CD8-positive, alpha-beta memory T cell (primary cell): ENCODE results near the gene PCDHB3. TPM values are rescaled to one million over a fixed set of nuclear protein-coding genes. Genes with fewer than 3 reads are reported as not detected.
A peak's percentile ranks its signal among the peaks of the same experiment; 100 is the strongest.
"Not testable (repeated sequence)": the region's sequence is repeated elsewhere in the genome, so short reads cannot be mapped to it uniquely, and the experiment has no call there.

Experiments
- CTCF ChIA-PET: fragments of 350-600 bp; sonication (Branson Sonifier 250); formaldehyde crosslinking; loops from one replicate; lab custom pipeline; 2021; ENCODE audit warnings: antibody characterized with exemption; lab: Charles Lee
- POLR2A ChIA-PET: fragments of 350-600 bp; sonication (Branson Sonifier 250); formaldehyde crosslinking; loops from one replicate; lab custom pipeline; 2021; ENCODE audit warnings: antibody characterized with exemption; lab: Charles Lee
- DNase-seq, 5 donors: peaks; one replicate each; pipeline versions ENCODE4 v3.0.0 to v3.0.0-alpha.2; 2020 to 2022; ENCODE audit warnings: mixed read lengths in 1 of 5
- H3K27ac ChIP-seq: one replicate; pipeline ENCODE4 v1.7.0; 2013; ENCODE audit warnings: low read depth, mild to moderate bottlenecking, low read length, moderate library complexity
- H3K27me3 ChIP-seq: 2 replicates; pipeline ENCODE4 v1.7.0; 2013; ENCODE audit warnings: low read length, mild to moderate bottlenecking; ENCODE audit not compliant: insufficient read depth, poor library complexity, severe bottlenecking
- H3K36me3 ChIP-seq: 2 replicates; pipeline ENCODE4 v1.7.0; 2013; ENCODE audit warnings: mild to moderate bottlenecking, low read length, moderate library complexity; ENCODE audit not compliant: insufficient read depth
- H3K4me1 ChIP-seq: 2 replicates; pipeline ENCODE4 v1.7.0; 2013; ENCODE audit warnings: mild to moderate bottlenecking, low read length, moderate library complexity; ENCODE audit not compliant: insufficient read depth
- H3K4me3 ChIP-seq: 2 replicates; pipeline ENCODE4 v1.7.0; 2013; ENCODE audit warnings: mild to moderate bottlenecking, low read length
- H3K9me3 ChIP-seq: 2 replicates; pipeline ENCODE4 v1.7.0; 2013; ENCODE audit warnings: mild to moderate bottlenecking, low read length
- H3K27ac Mint-ChIP-seq, 8 donors: one replicate each; pipeline ENCODE4 v1.8.0; 2020 to 2021; ENCODE audit warnings: mixed read lengths in 8 of 8, mild to moderate bottlenecking in 6 of 8, inconsistent platforms in 3 of 8, moderate library complexity in 3 of 8
- H3K27me3 Mint-ChIP-seq, 2 donors: one replicate each; pipeline ENCODE4 v1.8.0; 2020 to 2021; ENCODE audit warnings: mixed read lengths in 2 of 2, mild to moderate bottlenecking in 1 of 2, moderate library complexity in 1 of 2
- H3K36me3 Mint-ChIP-seq, 3 donors: one replicate each; pipeline ENCODE4 v1.8.0; 2020 to 2021; ENCODE audit warnings: mixed read lengths in 3 of 3, inconsistent platforms in 1 of 3, mild to moderate bottlenecking in 1 of 3
- H3K4me1 Mint-ChIP-seq, 3 donors: one replicate each; pipeline ENCODE4 v1.8.0; 2020 to 2021; ENCODE audit warnings: mixed read lengths in 3 of 3, inconsistent platforms in 1 of 3, mild to moderate bottlenecking in 1 of 3
- H3K4me3 Mint-ChIP-seq, 7 donors: one replicate each; pipeline ENCODE4 v1.8.0; 2020 to 2021; ENCODE audit warnings: mixed read lengths in 7 of 7, mild to moderate bottlenecking in 6 of 7, moderate library complexity in 4 of 7, inconsistent platforms in 2 of 7
- H3K9me3 Mint-ChIP-seq, 5 donors: one replicate each; pipeline ENCODE4 v1.8.0; 2020 to 2022; ENCODE audit warnings: mixed read lengths in 5 of 5, mild to moderate bottlenecking in 3 of 5, moderate library complexity in 2 of 5, inconsistent platforms in 1 of 5
- polyA plus RNA-seq: library from polyadenylated mRNA; unstranded; fragments of 300-500 nt; fragmentation: Illumina TruSeq; gene quantifications from one replicate; pipeline ENCODE4 v1.2.3, GENCODE V29; 2021
- total RNA-seq, 2 experiments: library from RNA; stranded (reverse); gene quantifications; one replicate each; pipeline ENCODE4 v1.2.3, GENCODE V29; 2021

Gene PCDHB3
- total and polyA plus RNA-seq, 3 experiments from 2014 or later = not detected

DNA sequence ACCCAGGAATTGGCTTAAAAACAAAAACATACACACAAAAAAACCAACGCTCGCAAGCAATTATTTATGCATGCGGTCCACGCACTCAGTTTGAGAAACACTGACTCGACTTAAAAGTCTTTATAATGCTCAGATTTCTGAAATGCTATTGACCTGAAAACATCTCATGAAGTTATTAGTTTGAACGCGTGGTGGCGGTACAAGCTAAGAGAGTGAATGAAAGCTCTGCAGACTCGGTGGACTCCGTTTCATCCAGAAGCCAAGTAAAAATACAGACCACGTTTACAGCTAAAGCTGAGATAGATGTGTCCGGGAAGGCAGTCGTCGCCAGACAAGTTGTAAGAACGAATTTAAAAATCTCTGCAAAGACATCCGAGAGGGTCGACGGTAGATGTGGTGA, 49.5 kb downstream of the PCDHB3 start, which contains the start of gene PCDHB6:
Gene PCDHB6, plus strand, starts transcription at position 246 of the 400 bp plus-strand sequence. CDS start 201 bp downstream, outside the sequence.
- no peak for DNase-seq
- Histone ChIP-seq H3K27me3 (no peaks in the 10 kb centered on the region), H3K36me3 (no peaks in the 10 kb centered on the region), H3K9me3 (no peaks in the 10 kb centered on the region), H3K27ac (no peak within 1 kb of the TSS), H3K4me3 (no peak within 1 kb of the TSS), H3K4me1 (no peaks in the 10 kb centered on the region)
- Mint-ChIP-seq H3K27me3 (peaks cover 8 to 42% of the 10 kb centered on the region in 2 donors), H3K36me3 (peaks cover 0 to 4% (median 0%) of the 10 kb centered on the region in 3 donors), H3K4me1 (peaks cover 0 to 6% (median 5%) of the 10 kb centered on the region in 3 donors), H3K9me3 (peaks cover 4 to 22% (median 21%) of the 10 kb centered on the region in 5 donors), H3K4me3 (peak within 1 kb of the TSS in 4 of 7 donors; percentile 8 to 79 (median 26)), H3K27ac (no peak within 1 kb of the TSS)
- ChIA-PET CTCF (no interaction called here), POLR2A (no interaction called here)

- no peak for DNase-seq
- Mint-ChIP-seq H3K36me3 (peaks cover 0 to 4% (median 0%) of the 10 kb centered on the region in 3 donors), H3K4me1 (peaks cover 0 to 6% (median 5%) of the 10 kb centered on the region in 3 donors), H3K9me3 (peaks cover 8 to 22% (median 21%) of the 10 kb centered on the region in 5 donors), H3K4me3 (no peak overlapping the region), H3K27me3 (peaks cover 8 to 45% of the 10 kb centered on the region in 2 donors), H3K27ac (no peak overlapping the region)
- no peak overlapping the region for H3K4me3 ChIP-seq
- H3K4me1 ChIP-seq = no peaks in the 10 kb centered on the region
- POLR2A ChIA-PET = no interaction called here
- H3K27ac ChIP-seq = no peak overlapping the region
- CTCF ChIA-PET = no interaction called here
- no peaks in the 10 kb centered on the region for H3K27me3 ChIP-seq
- H3K9me3 ChIP-seq = no peaks in the 10 kb centered on the region
- no peaks in the 10 kb centered on the region for H3K36me3 ChIP-seq
Measured at GRCh38 chr5:141150224-141150992, 50.1 kb downstream of the PCDHB3 start.

DNA sequence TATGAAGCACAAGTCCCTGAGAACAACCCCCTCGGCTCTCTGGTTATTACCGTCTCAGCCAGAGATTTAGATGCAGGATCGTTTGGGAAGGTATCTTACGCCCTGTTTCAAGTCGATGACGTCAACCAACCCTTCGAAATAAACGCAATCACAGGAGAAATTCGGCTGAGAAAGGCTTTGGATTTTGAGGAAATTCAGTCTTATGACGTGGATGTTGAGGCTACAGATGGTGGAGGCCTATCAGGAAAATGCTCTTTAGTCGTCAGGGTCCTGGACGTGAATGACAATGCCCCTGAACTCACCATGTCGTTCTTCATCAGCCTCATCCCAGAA, 50.7 kb downstream of the PCDHB3 start:
- H3K27me3 ChIP-seq = no peaks in the 10 kb centered on the region
- Mint-ChIP-seq H3K4me3 (no peak overlapping the region), H3K36me3 (peaks cover 0 to 4% (median 0%) of the 10 kb centered on the region in 3 donors), H3K27me3 (peaks cover 11 to 47% of the 10 kb centered on the region in 2 donors), H3K9me3 (peaks cover 11 to 24% (median 21%) of the 10 kb centered on the region in 5 donors), H3K4me1 (peaks cover 0 to 6% (median 5%) of the 10 kb centered on the region in 3 donors), H3K27ac (no peak overlapping the region)
- no peak for DNase-seq
- H3K9me3 ChIP-seq = no peaks in the 10 kb centered on the region
- ChIA-PET CTCF (no interaction called here), POLR2A (no interaction called here)
- no peaks in the 10 kb centered on the region for H3K36me3 ChIP-seq
- H3K27ac ChIP-seq = no peak overlapping the region
- H3K4me1 ChIP-seq = no peaks in the 10 kb centered on the region
- H3K4me3 ChIP-seq = no peak overlapping the region

DNA sequence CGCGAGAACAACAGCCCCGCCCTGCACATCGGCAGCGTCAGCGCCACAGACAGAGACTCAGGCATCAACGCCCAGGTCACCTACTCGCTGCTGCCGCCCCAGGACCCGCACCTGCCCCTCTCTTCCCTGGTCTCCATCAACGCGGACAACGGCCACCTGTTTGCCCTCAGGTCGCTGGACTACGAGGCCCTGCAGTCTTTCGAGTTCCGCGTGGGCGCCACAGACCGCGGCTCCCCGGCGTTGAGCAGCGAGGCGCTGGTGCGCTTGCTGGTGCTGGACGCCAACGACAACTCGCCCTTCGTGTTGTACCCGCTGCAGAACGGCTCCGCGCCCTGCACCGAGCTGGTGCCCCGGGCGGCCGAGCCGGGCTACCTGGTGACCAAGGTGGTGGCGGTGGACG, 51.4 kb downstream of the PCDHB3 start:
- H3K36me3 Mint-ChIP-seq, H3K4me3 Mint-ChIP-seq, CTCF ChIA-PET, H3K27ac Mint-ChIP-seq, H3K36me3 ChIP-seq, H3K4me1 ChIP-seq, H3K27ac ChIP-seq, H3K27me3 ChIP-seq, DNase-seq, POLR2A ChIA-PET, H3K4me3 ChIP-seq, H3K9me3 ChIP-seq, H3K4me1 Mint-ChIP-seq: not testable (repeated sequence)
- peaks cover 18 to 31% (median 24%) of the 10 kb centered on the region in 5 donors for H3K9me3 Mint-ChIP-seq
- H3K27me3 Mint-ChIP-seq = peaks cover 12 to 46% of the 10 kb centered on the region in 2 donors

- H3K27ac ChIP-seq, H3K27me3 ChIP-seq, H3K4me1 ChIP-seq, H3K4me3 Mint-ChIP-seq, H3K4me3 ChIP-seq, H3K36me3 Mint-ChIP-seq, POLR2A ChIA-PET, H3K27ac Mint-ChIP-seq, DNase-seq, H3K36me3 ChIP-seq, H3K4me1 Mint-ChIP-seq, CTCF ChIA-PET, H3K9me3 ChIP-seq: not testable (repeated sequence)
- peaks cover 22 to 36% (median 26%) of the 10 kb centered on the region in 5 donors for H3K9me3 Mint-ChIP-seq
- H3K27me3 Mint-ChIP-seq = peaks cover 13 to 50% of the 10 kb centered on the region in 2 donors
Measured at GRCh38 chr5:141152096-141152495, 51.8 kb downstream of the PCDHB3 start.

Other genes starting within 250 kb of the PCDHB3 start
- not detected for gene PCDHA10, start 244.6 kb upstream of the PCDHB3 start, total RNA-seq
- not detected for gene PCDHA10, start 244.6 kb upstream of the PCDHB3 start, polyA plus RNA-seq
- gene PCDHA11, start 231.5 kb upstream of the PCDHB3 start, total RNA-seq = not detected
- gene PCDHA11, start 231.5 kb upstream of the PCDHB3 start, polyA plus RNA-seq = not detected
- not detected for gene PCDHA12, start 225.2 kb upstream of the PCDHB3 start, total RNA-seq
- gene PCDHA12, start 225.2 kb upstream of the PCDHB3 start, polyA plus RNA-seq = not detected
- gene PCDHA13, start 218.3 kb upstream of the PCDHB3 start, total RNA-seq = not detected
- gene PCDHA13, start 218.3 kb upstream of the PCDHB3 start, polyA plus RNA-seq = not detected
- not detected for gene PCDHAC1, start 174.2 kb upstream of the PCDHB3 start, total RNA-seq
- gene PCDHAC1, start 174.2 kb upstream of the PCDHB3 start, polyA plus RNA-seq = not detected
- gene PCDHAC2, start 134.0 kb upstream of the PCDHB3 start, total RNA-seq = not detected
- gene PCDHAC2, start 134.0 kb upstream of the PCDHB3 start, polyA plus RNA-seq = not detected
- not detected for gene PCDHB1, start 49.1 kb upstream of the PCDHB3 start, total RNA-seq
- not detected for gene PCDHB1, start 49.1 kb upstream of the PCDHB3 start, polyA plus RNA-seq
- not detected for gene PCDHB2, start 5.9 kb upstream of the PCDHB3 start, total RNA-seq
- gene PCDHB2, start 5.9 kb upstream of the PCDHB3 start, polyA plus RNA-seq = not detected
- not detected for gene PCDHB4, start 21.3 kb downstream of the PCDHB3 start, total RNA-seq
- gene PCDHB4, start 21.3 kb downstream of the PCDHB3 start, polyA plus RNA-seq = not detected
- gene PCDHB5, start 34.7 kb downstream of the PCDHB3 start, total RNA-seq = not detected
- gene PCDHB5, start 34.7 kb downstream of the PCDHB3 start, polyA plus RNA-seq = not detected
- not detected for gene PCDHB6, start 49.6 kb downstream of the PCDHB3 start, total RNA-seq
- not detected for gene PCDHB6, start 49.6 kb downstream of the PCDHB3 start, polyA plus RNA-seq
- gene PCDHB7, start 72.2 kb downstream of the PCDHB3 start, total RNA-seq = not detected
- not detected for gene PCDHB7, start 72.2 kb downstream of the PCDHB3 start, polyA plus RNA-seq
- not detected for gene PCDHB8, start 77.3 kb downstream of the PCDHB3 start, total RNA-seq
- not detected for gene PCDHB8, start 77.3 kb downstream of the PCDHB3 start, polyA plus RNA-seq
- gene PCDHB16, start 81.9 kb downstream of the PCDHB3 start, total RNA-seq = not detected
- not detected for gene PCDHB16, start 81.9 kb downstream of the PCDHB3 start, polyA plus RNA-seq
- not detected for gene PCDHB9, start 86.7 kb downstream of the PCDHB3 start, total RNA-seq
- not detected for gene PCDHB9, start 86.7 kb downstream of the PCDHB3 start, polyA plus RNA-seq
- not detected for gene PCDHB10, start 91.9 kb downstream of the PCDHB3 start, total RNA-seq
- gene PCDHB10, start 91.9 kb downstream of the PCDHB3 start, polyA plus RNA-seq = not detected
- gene PCDHB11, start 99.2 kb downstream of the PCDHB3 start, total RNA-seq = not detected
- gene PCDHB11, start 99.2 kb downstream of the PCDHB3 start, polyA plus RNA-seq = not detected
- gene PCDHB12, start 108.2 kb downstream of the PCDHB3 start, total RNA-seq = not detected
- not detected for gene PCDHB12, start 108.2 kb downstream of the PCDHB3 start, polyA plus RNA-seq
- under 1 TPM in 1 of 2 experiments, not detected in 1; 0.04 TPM for gene PCDHB13, start 113.4 kb downstream of the PCDHB3 start, total RNA-seq
- gene PCDHB13, start 113.4 kb downstream of the PCDHB3 start, polyA plus RNA-seq = not detected
- under 1 TPM in 1 of 2 experiments, not detected in 1; 0.09 TPM for gene PCDHB14, start 122.9 kb downstream of the PCDHB3 start, total RNA-seq
- gene PCDHB14, start 122.9 kb downstream of the PCDHB3 start, polyA plus RNA-seq = not detected
- gene PCDHB15, start 144.9 kb downstream of the PCDHB3 start, total RNA-seq = not detected
- gene PCDHB15, start 144.9 kb downstream of the PCDHB3 start, polyA plus RNA-seq = not detected
- under 1 TPM; 0.31 to 0.35 TPM for gene SLC25A2, start 203.6 kb downstream of the PCDHB3 start, total RNA-seq
- not detected for gene SLC25A2, start 203.6 kb downstream of the PCDHB3 start, polyA plus RNA-seq
- gene TAF7, start 220.3 kb downstream of the PCDHB3 start, total RNA-seq = 10 to 100 TPM; 70.9 to 72.2 TPM
- 196 TPM for gene TAF7, start 220.3 kb downstream of the PCDHB3 start, polyA plus RNA-seq
- gene PCDHGA1, start 230.0 kb downstream of the PCDHB3 start, total RNA-seq = under 1 TPM; 0.07 to 0.09 TPM
- gene PCDHGA1, start 230.0 kb downstream of the PCDHB3 start, polyA plus RNA-seq = not detected
- gene PCDHGA2, start 238.3 kb downstream of the PCDHB3 start, total RNA-seq = under 1 TPM in 1 of 2 experiments, not detected in 1; 0.07 TPM
- gene PCDHGA2, start 238.3 kb downstream of the PCDHB3 start, polyA plus RNA-seq = not detected
- gene PCDHGA3, start 243.4 kb downstream of the PCDHB3 start, total RNA-seq = not detected
- gene PCDHGA3, start 243.4 kb downstream of the PCDHB3 start, polyA plus RNA-seq = not detected
- not detected for gene PCDHGB1, start 249.6 kb downstream of the PCDHB3 start, total RNA-seq
- not detected for gene PCDHGB1, start 249.6 kb downstream of the PCDHB3 start, polyA plus RNA-seq